Osteocyte (in vitro differentiated cells): ENCODE results near the gene ZNF429. TPM values are rescaled to one million over a fixed set of nuclear protein-coding genes. Genes with fewer than 3 reads are reported as not detected.
A peak's percentile ranks its signal among the peaks of the same experiment; 100 is the strongest.

Source experiments
- DNase-seq: peaks from one replicate; pipeline ENCODE4 v3.0.0; 2021; ENCODE audit warnings: mixed read lengths; ENCODE audit not compliant: unreplicated experiment; ENCODE audit errors: extremely low spot score
- H3K27ac Mint-ChIP-seq: one replicate; pipeline ENCODE4 v1.8.0; 2021; ENCODE audit warnings: mild to moderate bottlenecking, mixed read lengths; ENCODE audit not compliant: unreplicated experiment
- H3K27me3 Mint-ChIP-seq: one replicate; pipeline ENCODE4 v1.8.0; 2021; ENCODE audit warnings: mixed read lengths; ENCODE audit not compliant: unreplicated experiment
- H3K36me3 Mint-ChIP-seq: one replicate; pipeline ENCODE4 v1.8.0; 2021; ENCODE audit warnings: mixed read lengths; ENCODE audit not compliant: unreplicated experiment
- H3K4me1 Mint-ChIP-seq: one replicate; pipeline ENCODE4 v1.8.0; 2021; ENCODE audit warnings: mixed read lengths; ENCODE audit not compliant: unreplicated experiment
- H3K4me3 Mint-ChIP-seq: one replicate; pipeline ENCODE4 v1.8.0; 2021; ENCODE audit warnings: mild to moderate bottlenecking, moderate library complexity, mixed read lengths; ENCODE audit not compliant: unreplicated experiment
- H3K9me3 Mint-ChIP-seq: one replicate; pipeline ENCODE4 v1.8.0; 2021; ENCODE audit warnings: mixed read lengths; ENCODE audit not compliant: unreplicated experiment
- total RNA-seq: library from RNA; stranded (reverse); gene quantifications from 2 replicates; pipeline ENCODE4 v1.2.1, GENCODE V29; 2021
- TF ChIP-seq, protein P1 (sequence below): fragments of 200-600 bp; sonication (generic); IDR thresholded peaks from 2 replicates; pipeline ENCODE4 v1.5.0; 2021; ENCODE audit warnings: antibody characterized with exemption, mild to moderate bottlenecking, moderate library complexity

The ZNF429 gene
- total RNA-seq, 1 donor from 2014 or later = 8.7 TPM

DNA sequence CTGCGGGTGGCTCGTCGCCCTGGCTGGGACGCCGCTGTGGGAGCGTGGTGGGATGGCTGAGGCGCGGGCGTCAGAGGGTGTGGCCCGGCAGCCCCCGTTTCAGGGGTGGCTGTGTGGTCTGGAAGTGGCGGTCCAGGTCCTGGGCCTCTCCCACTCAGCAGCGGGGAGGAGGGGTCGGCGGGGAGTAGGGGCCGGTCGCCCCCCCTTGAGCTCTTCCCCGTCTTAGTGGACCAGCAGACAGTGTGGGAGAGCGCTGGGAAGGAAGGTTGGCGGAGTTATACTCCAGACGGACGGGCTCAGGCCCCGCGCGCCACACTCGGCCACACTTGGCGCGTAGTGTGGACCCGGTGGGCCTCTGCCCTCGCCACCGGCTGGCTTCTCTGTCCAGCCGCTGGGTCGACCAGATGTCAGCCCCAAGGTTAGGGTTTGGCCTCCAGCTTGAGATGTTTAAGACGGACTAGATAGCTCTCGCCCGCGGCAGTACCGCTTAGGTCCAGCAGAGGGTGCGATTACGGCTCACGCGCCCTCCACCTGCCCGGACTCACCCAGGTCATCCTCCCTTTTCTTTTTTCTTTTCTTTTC is 21.7 kb upstream of the ZNF429 start:
- H3K9me3 Mint-ChIP-seq = peaks cover 16% of the 10 kb centered on the region
- no peaks in the 10 kb centered on the region for H3K36me3 Mint-ChIP-seq
- no peak overlapping the region for H3K27ac Mint-ChIP-seq
- DNase-seq = no peak
- no peaks in the 10 kb centered on the region for H3K4me1 Mint-ChIP-seq
- TF ChIP-seq, protein P1, sequence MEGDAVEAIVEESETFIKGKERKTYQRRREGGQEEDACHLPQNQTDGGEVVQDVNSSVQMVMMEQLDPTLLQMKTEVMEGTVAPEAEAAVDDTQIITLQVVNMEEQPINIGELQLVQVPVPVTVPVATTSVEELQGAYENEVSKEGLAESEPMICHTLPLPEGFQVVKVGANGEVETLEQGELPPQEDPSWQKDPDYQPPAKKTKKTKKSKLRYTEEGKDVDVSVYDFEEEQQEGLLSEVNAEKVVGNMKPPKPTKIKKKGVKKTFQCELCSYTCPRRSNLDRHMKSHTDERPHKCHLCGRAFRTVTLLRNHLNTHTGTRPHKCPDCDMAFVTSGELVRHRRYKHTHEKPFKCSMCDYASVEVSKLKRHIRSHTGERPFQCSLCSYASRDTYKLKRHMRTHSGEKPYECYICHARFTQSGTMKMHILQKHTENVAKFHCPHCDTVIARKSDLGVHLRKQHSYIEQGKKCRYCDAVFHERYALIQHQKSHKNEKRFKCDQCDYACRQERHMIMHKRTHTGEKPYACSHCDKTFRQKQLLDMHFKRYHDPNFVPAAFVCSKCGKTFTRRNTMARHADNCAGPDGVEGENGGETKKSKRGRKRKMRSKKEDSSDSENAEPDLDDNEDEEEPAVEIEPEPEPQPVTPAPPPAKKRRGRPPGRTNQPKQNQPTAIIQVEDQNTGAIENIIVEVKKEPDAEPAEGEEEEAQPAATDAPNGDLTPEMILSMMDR = peak; percentile 33
- no peak overlapping the region for H3K4me3 Mint-ChIP-seq
- H3K27me3 Mint-ChIP-seq = no peaks in the 10 kb centered on the region

DNA sequence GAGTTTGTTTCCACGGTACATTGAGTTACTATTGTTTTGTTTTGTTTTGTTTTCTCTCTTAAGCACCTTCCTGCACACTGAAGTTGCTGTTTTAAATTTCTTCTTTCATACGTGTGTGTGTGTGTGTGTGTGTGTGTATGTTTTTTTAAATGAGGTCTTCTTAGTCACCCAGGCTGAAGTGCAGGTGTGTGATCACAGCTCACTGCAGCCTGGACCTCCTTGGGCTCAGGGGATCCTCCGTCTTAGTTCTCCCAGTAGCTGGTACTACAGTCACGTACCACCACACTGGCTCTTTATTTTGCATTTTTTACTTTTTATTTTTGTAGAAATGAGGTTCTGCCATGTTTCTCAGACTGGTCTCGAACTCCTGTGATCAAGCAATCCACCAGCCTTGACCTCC is 20.8 kb upstream of the ZNF429 start:
- Mint-ChIP-seq H3K27me3 (no peaks in the 10 kb centered on the region), H3K4me1 (no peaks in the 10 kb centered on the region), H3K4me3 (no peak overlapping the region), H3K27ac (no peak overlapping the region), H3K36me3 (no peaks in the 10 kb centered on the region), H3K9me3 (peaks cover 21% of the 10 kb centered on the region)
- TF ChIP-seq, protein P1 = no peak
- no peak for DNase-seq

DNA sequence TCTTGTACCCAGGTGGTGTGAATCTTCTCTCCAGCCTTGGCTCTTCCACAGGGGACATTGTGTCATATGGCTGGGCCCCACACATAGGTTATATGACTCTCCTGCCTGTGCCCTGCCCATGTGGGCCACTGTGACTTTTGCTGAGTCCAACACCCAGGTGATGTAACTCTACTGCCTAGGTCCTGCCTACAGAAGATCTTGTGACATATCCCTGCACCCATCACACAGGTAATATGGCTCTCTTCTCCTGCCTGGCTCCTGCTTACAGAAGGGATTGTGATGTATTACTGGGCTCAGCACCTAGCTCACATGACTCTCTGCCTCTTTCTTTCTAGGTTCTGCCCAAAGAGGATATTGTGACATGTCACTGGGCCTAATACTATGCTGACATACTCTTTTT is 19.5 kb upstream of the ZNF429 start:
- DNase-seq = no peak
- TF ChIP-seq, protein P1 = no peak
- H3K36me3 Mint-ChIP-seq = no peaks in the 10 kb centered on the region
- no peak overlapping the region for H3K4me3 Mint-ChIP-seq
- H3K27ac Mint-ChIP-seq = no peak overlapping the region
- H3K4me1 Mint-ChIP-seq = no peaks in the 10 kb centered on the region
- H3K27me3 Mint-ChIP-seq = no peaks in the 10 kb centered on the region
- peaks cover 28% of the 10 kb centered on the region for H3K9me3 Mint-ChIP-seq

DNA sequence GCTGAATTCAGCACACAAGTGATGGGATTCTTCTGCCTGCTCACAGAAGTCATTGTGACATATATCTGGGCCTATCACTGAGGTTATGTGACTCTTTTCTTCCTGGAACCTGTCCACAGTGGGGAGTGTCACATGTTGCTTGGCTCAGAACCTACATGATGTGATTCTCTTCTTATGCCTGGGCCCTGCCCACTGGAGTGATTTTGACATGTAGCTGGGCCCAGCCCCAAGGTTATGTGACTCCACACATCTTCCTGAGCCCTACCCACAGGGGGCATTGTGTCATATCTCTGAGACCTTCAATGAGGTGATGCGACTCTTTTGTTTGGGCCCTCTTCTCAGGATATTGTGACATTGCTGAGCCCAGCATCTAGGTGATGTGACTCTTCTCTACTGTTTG is 17.4 kb upstream of the ZNF429 start:
- Mint-ChIP-seq H3K4me1 (no peaks in the 10 kb centered on the region), H3K27me3 (no peaks in the 10 kb centered on the region), H3K27ac (no peak overlapping the region), H3K9me3 (peaks cover 32% of the 10 kb centered on the region), H3K36me3 (no peaks in the 10 kb centered on the region), H3K4me3 (no peak overlapping the region)
- TF ChIP-seq, protein P1 = no peak
- no peak for DNase-seq

DNA sequence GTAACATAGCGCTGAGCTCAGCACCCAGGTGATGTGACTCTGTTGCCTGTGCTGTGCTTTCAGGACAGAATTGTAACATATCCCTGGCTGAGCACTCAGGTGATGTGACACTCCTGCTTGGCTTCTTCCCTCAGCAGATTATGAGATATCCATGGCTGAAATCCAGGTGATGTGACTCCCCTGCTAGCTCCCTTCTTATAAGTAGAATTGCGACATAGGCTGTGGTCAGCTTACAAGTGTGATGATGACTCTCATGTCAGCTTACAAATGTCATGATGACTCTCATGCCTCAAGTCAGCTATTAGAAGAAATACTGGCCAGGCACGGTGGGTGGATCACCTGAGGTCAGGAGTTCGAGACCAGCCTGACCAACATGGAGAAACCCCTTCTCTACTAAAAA is 14.3 kb upstream of the ZNF429 start:
- Mint-ChIP-seq H3K4me3 (no peak overlapping the region), H3K27me3 (no peaks in the 10 kb centered on the region), H3K9me3 (peaks cover 43% of the 10 kb centered on the region), H3K4me1 (no peaks in the 10 kb centered on the region), H3K27ac (no peak overlapping the region), H3K36me3 (no peaks in the 10 kb centered on the region)
- DNase-seq = no peak
- TF ChIP-seq, protein P1 = no peak
